Measurements from ENCODE around the gene VCAN.
A peak's percentile ranks its signal among the peaks of the same experiment; 100 is the strongest.

The VCAN gene

GRCh38 chr5:83516377-83516776, 44.8 kb downstream of the VCAN start:
- ChIA-PET POLR2A (no interaction called here), CTCF (no interaction called here)
- DNase-seq (ENCODE audit: extremely low spot score): no peak
- TF ChIP-seq LEF1 (IDR thresholded peaks at IDR 0.05; ENCODE audit: borderline replicate concordance) (no peak), CTBP1 (IDR thresholded peaks at IDR 0.05; ENCODE audit: borderline replicate concordance) (no peak), L3MBTL2 (conservative IDR thresholded peaks at IDR 0.05) (no peak), FOXM1 (IDR thresholded peaks at IDR 0.05; ENCODE audit: borderline replicate concordance) (no peak), SUZ12 (IDR thresholded peaks at IDR 0.05) (no peak), BHLHE40 (IDR thresholded peaks at IDR 0.05; ENCODE audit: borderline replicate concordance) (no peak), HDGF (IDR thresholded peaks at IDR 0.05; ENCODE audit: borderline replicate concordance) (no peak), ZNF384 (IDR thresholded peaks at IDR 0.05) (no peak), FOXA1 (IDR thresholded peaks at IDR 0.05) (no peak), TARDBP (IDR thresholded peaks at IDR 0.05) (no peak), ELF4 (IDR thresholded peaks at IDR 0.05) (no peak), FOXK2 (IDR thresholded peaks at IDR 0.05) (no peak), SP1 (IDR thresholded peaks at IDR 0.05) (no peak), NFRKB (IDR thresholded peaks at IDR 0.05) (no peak)
- TF ChIP-seq, protein P1, sequence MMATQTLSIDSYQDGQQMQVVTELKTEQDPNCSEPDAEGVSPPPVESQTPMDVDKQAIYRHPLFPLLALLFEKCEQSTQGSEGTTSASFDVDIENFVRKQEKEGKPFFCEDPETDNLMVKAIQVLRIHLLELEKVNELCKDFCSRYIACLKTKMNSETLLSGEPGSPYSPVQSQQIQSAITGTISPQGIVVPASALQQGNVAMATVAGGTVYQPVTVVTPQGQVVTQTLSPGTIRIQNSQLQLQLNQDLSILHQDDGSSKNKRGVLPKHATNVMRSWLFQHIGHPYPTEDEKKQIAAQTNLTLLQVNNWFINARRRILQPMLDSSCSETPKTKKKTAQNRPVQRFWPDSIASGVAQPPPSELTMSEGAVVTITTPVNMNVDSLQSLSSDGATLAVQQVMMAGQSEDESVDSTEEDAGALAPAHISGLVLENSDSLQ (IDR thresholded peaks at IDR 0.05): no peak

GRCh38 chr5:83517072-83517687, 45.6 kb downstream of the VCAN start:
- no peak for TF ChIP-seq BHLHE40 (IDR thresholded peaks at IDR 0.05; ENCODE audit: borderline replicate concordance)
- DNase-seq (ENCODE audit: extremely low spot score): no peak
- ChIA-PET POLR2A (no interaction called here), CTCF (no interaction called here)

GRCh38 chr5:83517688-83518085, 46.1 kb downstream of the VCAN start:
- POLR2A ChIA-PET: no interaction called here
- DNase-seq (ENCODE audit: extremely low spot score): no peak
- TF ChIP-seq HDGF (IDR thresholded peaks at IDR 0.05; ENCODE audit: borderline replicate concordance) (no peak), FOXK2 (IDR thresholded peaks at IDR 0.05) (no peak), CTBP1 (IDR thresholded peaks at IDR 0.05; ENCODE audit: borderline replicate concordance) (no peak), SUZ12 (IDR thresholded peaks at IDR 0.05) (no peak), L3MBTL2 (conservative IDR thresholded peaks at IDR 0.05) (no peak)
- TF ChIP-seq, protein P1 (IDR thresholded peaks at IDR 0.05): no peak
- CTCF ChIA-PET: no interaction called here

GRCh38 chr5:83518319-83519061, 46.9 kb downstream of the VCAN start:
- no peak for DNase-seq (ENCODE audit: extremely low spot score)
- POLR2A ChIA-PET: no interaction called here
- CTCF ChIA-PET: no interaction called here
- TF ChIP-seq LEF1 (IDR thresholded peaks at IDR 0.05; ENCODE audit: borderline replicate concordance): no peak

GRCh38 chr5:83522446-83522845, 50.9 kb downstream of the VCAN start:
- no peak for TF ChIP-seq BHLHE40 (IDR thresholded peaks at IDR 0.05; ENCODE audit: borderline replicate concordance)
- ChIA-PET CTCF (no interaction called here), POLR2A (no interaction called here)
- DNase-seq (ENCODE audit: extremely low spot score): no peak

- ChIA-PET CTCF (interaction anchor here (0.6 kb wide), 1 partner anchor 51 kb away, joined by 3 read pairs; no protein-coding TSS in a partner anchor), POLR2A (no interaction called here)
- DNase-seq (ENCODE audit: extremely low spot score): no peak
- TF ChIP-seq TARDBP (IDR thresholded peaks at IDR 0.05) (no peak), ZNF384 (IDR thresholded peaks at IDR 0.05) (0 out of 2 replicates have a peak, but pooled peaks have one; percentile 26)
These were observed 52.4 kb downstream of the VCAN start for GRCh38 chr5:83523929-83524328.

DNA sequence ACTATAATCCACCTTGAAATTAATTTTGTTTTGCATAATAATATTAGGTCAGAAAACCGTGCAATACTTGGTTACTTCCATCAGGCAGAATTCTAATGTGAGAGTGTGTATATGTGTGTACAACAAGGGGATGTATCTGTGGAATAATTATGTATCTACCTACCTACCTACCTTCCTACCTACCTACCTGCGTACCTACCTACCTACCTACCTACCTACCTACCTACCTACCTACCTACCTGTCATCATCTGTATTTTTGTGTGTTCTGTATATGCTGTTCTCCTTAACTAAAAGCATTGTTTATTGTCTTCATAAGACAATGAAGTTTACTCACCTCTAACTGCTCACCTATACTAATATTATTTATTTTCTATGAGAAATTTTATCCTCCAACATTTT, 52.8 kb downstream of the VCAN start:
- CTCF ChIA-PET: interaction anchor here (0.6 kb wide), 1 partner anchor 51 kb away, joined by 3 read pairs; no protein-coding TSS in a partner anchor
- TF ChIP-seq, protein P1 (IDR thresholded peaks at IDR 0.05): no peak
- TF ChIP-seq SP1 (IDR thresholded peaks at IDR 0.05): no peak
- TF ChIP-seq LEF1 (IDR thresholded peaks at IDR 0.05; ENCODE audit: borderline replicate concordance): no peak
- no peak for TF ChIP-seq TARDBP (IDR thresholded peaks at IDR 0.05)
- POLR2A ChIA-PET: no interaction called here
- DNase-seq (ENCODE audit: extremely low spot score): no peak

GRCh38 chr5:83524991-83525390, 53.4 kb downstream of the VCAN start:
- ChIA-PET POLR2A (no interaction called here), CTCF (interaction anchor here (0.6 kb wide), 1 partner anchor 348 kb away, joined by 3 read pairs; no protein-coding TSS in a partner anchor)
- DNase-seq (ENCODE audit: extremely low spot score): no peak
- TF ChIP-seq CTBP1 (IDR thresholded peaks at IDR 0.05; ENCODE audit: borderline replicate concordance) (no peak), ELF4 (IDR thresholded peaks at IDR 0.05) (no peak), ZNF384 (IDR thresholded peaks at IDR 0.05) (peak; percentile 88), TARDBP (IDR thresholded peaks at IDR 0.05) (no peak)
